Measurements from ENCODE around the gene LIM2. TPM values are rescaled to one million over a fixed set of nuclear protein-coding genes. Genes with fewer than 3 reads are reported as not detected.

Gene LIM2
- total and polyA plus RNA-seq, 9 of the 15 experiments (the other 6 are each of a cell fraction or from before 2014, with no cell fraction given), result 0.07 to 0.45 (median 0.18) TPM; not detected in 4

DNA sequence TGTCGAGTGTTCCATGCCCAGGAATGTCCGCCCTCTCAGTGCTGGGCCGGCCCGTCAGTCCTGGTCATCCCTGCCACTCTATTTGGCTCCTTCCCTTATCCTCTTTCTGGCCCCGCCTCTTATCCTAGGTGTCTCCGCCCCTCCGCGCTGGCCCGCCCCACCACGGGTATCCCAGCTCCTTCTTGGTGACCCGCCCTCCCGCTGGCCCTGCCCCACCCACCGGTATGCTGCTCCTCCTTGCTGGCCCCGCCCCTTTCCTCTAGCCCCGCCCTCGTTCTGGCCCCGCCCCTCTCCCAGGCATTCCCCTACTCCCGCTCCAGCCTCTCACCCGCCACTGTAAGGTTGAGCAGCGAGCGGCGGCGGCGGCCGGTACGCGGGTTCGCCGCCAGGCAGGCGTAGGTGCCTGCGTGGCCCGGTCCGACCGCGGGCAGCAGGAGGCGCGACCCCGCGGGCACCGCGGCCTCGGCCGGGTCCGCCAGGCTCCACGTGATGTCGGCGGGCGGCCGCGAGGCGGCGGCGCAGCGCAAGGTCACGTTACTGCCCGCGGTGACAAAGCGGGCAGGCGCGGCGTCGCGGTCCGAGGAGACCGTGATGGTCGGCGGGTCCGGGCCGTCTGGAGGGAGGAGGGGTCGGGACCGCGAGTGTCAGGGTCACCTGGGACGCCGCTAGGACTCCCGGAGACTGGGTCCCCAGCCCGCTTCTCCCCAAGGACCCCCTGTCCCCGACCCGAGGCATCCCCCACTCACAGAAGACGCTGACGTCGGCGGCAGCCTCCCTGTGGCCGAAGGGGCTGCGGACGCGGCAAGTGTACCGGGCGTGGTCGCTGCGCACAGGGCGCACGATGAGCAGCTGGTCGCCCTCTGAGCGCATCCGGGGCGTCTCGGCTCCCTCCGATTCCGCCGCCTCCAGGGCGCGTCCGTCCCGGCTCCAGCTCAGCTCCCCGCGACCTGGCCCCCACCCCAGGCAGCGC lies 47.8 kb downstream of the LIM2 start (continued):
- TF ChIP-seq RAD21 (CRISPR knock-in tag; conservative IDR thresholded peaks at IDR 0.05 in 1 of 2, IDR thresholded peaks at IDR 0.05 in 1 of 2), result peak in 1 of 2 experiments; percentile 77; a peak in 3 of 4 replicates
- TF ChIP-seq KDM4B (IDR thresholded peaks at IDR 0.05; ENCODE audit: borderline replicate concordance in 2 of 2, low read depth in 1 of 2), result no peak; a peak in 1 of 4 replicates
- TF ChIP-seq PCBP2 (IDR thresholded peaks at IDR 0.05; ENCODE audit: low read depth, low read length, poor library complexity, severe bottlenecking), result no peak
- no peak for TF ChIP-seq BCLAF1 (IDR thresholded peaks at IDR 0.05; ENCODE audit: borderline replicate concordance in 1 of 2, control insufficient read depth in 1 of 2, low read depth in 2 of 2, low read length in 1 of 2)
- 0 out of 4 replicates have a peak, but pooled peaks of 1 of the 2 experiments have one; percentile 35 for TF ChIP-seq HDAC1 (IDR thresholded peaks at IDR 0.05)
- TF ChIP-seq MYNN (IDR thresholded peaks at IDR 0.05), result no peak
- TF ChIP-seq MYNN (CRISPR knock-in tag; IDR thresholded peaks at IDR 0.05), result no peak
- TF ChIP-seq BRF1 (IDR thresholded peaks at IDR 0.05; ENCODE audit: borderline replicate concordance, extremely low read depth, insufficient read length), result no peak
- no peak for TF ChIP-seq ZNF232 (CRISPR knock-in tag; IDR thresholded peaks at IDR 0.05)
- no peak for TF ChIP-seq ZNF696 (CRISPR knock-in tag; conservative IDR thresholded peaks at IDR 0.05)
- TF ChIP-seq CXXC5 (CRISPR knock-in tag; IDR thresholded peaks at IDR 0.05), result peak; percentile 98
- no peak for TF ChIP-seq ZNF707 (CRISPR knock-in tag; conservative IDR thresholded peaks at IDR 0.05)
- TF ChIP-seq, protein P1, sequence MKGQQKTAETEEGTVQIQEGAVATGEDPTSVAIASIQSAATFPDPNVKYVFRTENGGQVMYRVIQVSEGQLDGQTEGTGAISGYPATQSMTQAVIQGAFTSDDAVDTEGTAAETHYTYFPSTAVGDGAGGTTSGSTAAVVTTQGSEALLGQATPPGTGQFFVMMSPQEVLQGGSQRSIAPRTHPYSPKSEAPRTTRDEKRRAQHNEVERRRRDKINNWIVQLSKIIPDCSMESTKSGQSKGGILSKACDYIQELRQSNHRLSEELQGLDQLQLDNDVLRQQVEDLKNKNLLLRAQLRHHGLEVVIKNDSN (CRISPR knock-in tag; IDR thresholded peaks at IDR 0.05), result peak; percentile 92
- no peak for TF ChIP-seq ZNF77 (CRISPR knock-in tag; IDR thresholded peaks at IDR 0.05)
- no peak for TF ChIP-seq SMARCA4 (IDR thresholded peaks at IDR 0.05)
- no peak for TF ChIP-seq HOXB6 (CRISPR knock-in tag; IDR thresholded peaks at IDR 0.05; ENCODE audit: borderline replicate concordance)
- no peak for TF ChIP-seq KLF13 (tag; IDR thresholded peaks at IDR 0.05; ENCODE audit: borderline replicate concordance, low read depth)
- TF ChIP-seq ZNF124 (CRISPR knock-in tag; IDR thresholded peaks at IDR 0.05), result no peak
- TF ChIP-seq ARID1B (IDR thresholded peaks at IDR 0.05), result peak; percentile 37; the same call in 1 of the 2 replicates
- TF ChIP-seq TBP (optimal IDR thresholded peaks at IDR 0.05; ENCODE audit: low read depth, low read length), result peak; percentile 85
- TF ChIP-seq, protein P2, sequence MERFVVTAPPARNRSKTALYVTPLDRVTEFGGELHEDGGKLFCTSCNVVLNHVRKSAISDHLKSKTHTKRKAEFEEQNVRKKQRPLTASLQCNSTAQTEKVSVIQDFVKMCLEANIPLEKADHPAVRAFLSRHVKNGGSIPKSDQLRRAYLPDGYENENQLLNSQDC (CRISPR knock-in tag; IDR thresholded peaks at IDR 0.05), result no peak
- no peak for TF ChIP-seq ZNF583 (CRISPR knock-in tag; IDR thresholded peaks at IDR 0.05)
- TF ChIP-seq RFX1 (IDR thresholded peaks at IDR 0.05), result no peak
- TF ChIP-seq SUPT5H (IDR thresholded peaks at IDR 0.05), result peak; percentile 67
